Astrocyte of the spinal cord (primary cell): ENCODE data around the gene SRSF4.

Experiments used
- DNase-seq: peaks from one replicate; pipeline ENCODE4 v3.0.0; 2011; ENCODE audit warnings: low read depth, low spot score
- H3K4me3 ChIP-seq: 2 replicates; pipeline ENCODE4 v1.5.1; 2011; ENCODE audit warnings: low read depth, mild to moderate bottlenecking, low read length, moderate library complexity
- in situ Hi-C: cut with HindIII; loops from 2 replicates; pipeline ENCODE4 v1.10.0; 2017; ENCODE audit warnings: low sequenced_read_pairs
- TF ChIP-seq, protein P1 (sequence below): IDR thresholded peaks from 2 replicates; pipeline ENCODE4 v1.5.1; 2012; ENCODE audit warnings: low read depth, mild to moderate bottlenecking, low read length, inconsistent platforms

The SRSF4 gene

DNA sequence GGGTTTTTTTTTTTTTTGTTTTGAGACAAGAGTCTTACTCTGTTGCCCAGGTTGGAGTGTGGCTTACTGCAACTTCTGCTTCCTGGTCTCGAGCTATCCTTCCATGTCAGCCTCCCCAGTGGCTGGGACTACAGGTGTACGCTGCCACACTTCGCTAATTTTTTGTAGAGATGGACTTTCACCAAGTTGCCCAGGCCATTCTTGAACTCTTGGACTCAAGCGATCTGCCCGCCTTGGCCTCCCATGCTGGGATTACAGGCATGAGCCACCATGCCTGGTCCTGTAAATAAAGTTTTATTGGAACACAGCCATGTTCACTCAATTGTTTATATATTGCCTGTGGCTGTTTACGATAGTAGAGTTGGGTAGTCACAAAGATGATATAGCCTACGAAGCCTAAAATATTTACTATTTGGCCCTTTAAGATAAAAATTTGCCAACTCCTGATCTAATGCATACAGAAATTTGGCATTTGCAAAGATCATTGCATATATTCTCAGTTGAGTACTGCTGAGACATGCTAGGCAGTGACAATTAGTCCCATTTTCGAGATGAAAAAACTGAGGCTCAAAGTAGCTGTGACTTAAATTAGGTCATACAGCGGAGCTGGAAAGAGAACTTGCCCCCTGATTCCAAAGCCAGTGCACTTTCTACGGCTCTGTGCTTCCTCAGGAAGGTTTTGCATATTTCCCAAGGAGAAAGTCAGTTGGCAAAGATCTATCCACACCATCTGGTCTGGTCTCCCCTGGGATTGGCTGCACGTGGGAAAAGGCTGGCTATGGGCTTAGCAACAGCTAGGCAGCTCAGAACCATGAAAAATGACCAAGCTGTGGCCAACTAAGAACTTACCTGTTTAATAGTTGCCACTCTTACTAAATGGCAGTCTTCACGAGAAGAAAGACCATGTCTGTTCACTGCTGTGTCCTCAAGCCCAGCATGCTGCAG lies 29.7 kb upstream of the SRSF4 start:
- H3K4me3 ChIP-seq, result no peak overlapping the region
- in situ Hi-C loops, result no loop called here
- no peak for DNase-seq
- TF ChIP-seq, protein P1, sequence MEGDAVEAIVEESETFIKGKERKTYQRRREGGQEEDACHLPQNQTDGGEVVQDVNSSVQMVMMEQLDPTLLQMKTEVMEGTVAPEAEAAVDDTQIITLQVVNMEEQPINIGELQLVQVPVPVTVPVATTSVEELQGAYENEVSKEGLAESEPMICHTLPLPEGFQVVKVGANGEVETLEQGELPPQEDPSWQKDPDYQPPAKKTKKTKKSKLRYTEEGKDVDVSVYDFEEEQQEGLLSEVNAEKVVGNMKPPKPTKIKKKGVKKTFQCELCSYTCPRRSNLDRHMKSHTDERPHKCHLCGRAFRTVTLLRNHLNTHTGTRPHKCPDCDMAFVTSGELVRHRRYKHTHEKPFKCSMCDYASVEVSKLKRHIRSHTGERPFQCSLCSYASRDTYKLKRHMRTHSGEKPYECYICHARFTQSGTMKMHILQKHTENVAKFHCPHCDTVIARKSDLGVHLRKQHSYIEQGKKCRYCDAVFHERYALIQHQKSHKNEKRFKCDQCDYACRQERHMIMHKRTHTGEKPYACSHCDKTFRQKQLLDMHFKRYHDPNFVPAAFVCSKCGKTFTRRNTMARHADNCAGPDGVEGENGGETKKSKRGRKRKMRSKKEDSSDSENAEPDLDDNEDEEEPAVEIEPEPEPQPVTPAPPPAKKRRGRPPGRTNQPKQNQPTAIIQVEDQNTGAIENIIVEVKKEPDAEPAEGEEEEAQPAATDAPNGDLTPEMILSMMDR, result no peak

DNA sequence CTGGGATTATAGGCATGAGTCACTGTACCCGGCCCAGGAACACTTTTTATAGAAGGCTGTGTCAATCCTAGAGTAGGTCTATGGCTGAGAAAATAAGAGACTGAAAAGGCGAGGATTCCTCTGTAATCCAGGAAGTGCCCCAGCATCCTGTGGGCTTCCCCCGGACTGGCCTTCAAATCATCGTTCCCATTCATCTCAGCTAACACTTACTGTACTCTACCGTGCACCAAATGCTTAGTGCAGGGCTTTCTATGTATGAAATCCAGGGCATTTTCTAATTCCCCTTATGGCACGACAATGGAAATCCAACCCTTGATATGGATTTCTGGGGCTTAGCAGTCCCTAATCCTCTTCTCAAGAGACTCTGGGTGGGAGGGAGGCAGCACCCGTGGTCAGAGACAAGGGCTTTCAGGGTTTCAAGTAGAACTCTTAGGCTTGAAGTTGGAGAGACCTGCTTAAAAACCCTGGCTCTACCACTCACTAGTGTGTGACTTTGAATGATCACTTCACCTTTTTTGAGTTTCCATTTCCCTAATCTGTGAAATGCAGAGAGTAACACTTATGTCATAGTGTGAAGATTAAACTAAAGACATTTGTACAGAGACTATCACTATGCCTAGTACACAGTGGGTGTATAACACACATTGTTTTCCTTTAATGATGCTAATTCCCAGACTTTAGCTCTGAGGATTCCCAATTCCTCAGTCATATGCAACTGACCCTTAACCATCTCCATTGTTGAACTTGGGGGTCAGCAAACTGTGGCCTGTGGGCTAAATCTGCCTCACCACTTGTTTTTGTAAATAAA lies 28.8 kb upstream of the SRSF4 start:
- no peak for DNase-seq
- in situ Hi-C loops, result no loop called here
- TF ChIP-seq, protein P1, result no peak
- no peak overlapping the region for H3K4me3 ChIP-seq

DNA sequence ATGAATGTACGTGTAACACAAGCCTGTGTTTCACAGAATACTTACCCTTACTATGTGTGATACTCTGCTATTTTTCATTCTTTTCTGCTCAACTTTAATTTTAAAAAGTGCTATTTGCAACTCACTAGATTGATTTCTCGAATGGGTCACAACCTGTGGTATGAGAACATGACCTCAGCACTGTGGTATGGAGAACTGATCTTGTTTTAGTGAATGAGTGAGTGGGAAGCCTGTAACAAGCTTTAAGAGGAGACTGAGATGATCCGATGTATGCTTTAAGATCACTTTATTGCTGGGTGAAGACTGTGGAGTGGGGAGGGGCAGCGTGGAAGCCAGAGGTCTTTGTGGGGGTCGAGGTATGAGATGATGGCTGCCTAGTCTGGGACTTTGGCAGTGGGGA lies 27.5 kb upstream of the SRSF4 start:
- peak; percentile 15 for DNase-seq
- in situ Hi-C loops, result no loop called here
- no peak overlapping the region for H3K4me3 ChIP-seq
- TF ChIP-seq, protein P1, result no peak

DNA sequence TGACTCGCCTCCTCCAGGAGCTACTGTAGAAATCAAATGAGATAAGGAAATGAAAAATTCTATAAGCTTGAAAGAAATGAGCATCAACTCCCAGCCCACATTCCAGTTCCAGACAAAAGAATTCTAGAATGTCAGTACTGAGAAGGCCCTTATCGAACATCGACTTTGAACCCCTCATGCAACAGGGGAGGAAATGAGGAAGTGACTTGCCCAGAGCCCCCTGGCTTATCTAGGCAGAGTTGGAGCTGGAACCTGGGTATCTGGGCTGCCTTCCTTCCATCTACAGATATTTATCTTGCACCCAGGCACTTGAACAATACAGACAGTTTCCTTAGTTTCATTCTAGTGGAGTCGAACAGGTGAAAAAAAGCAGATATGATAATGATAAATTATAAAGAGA lies 26.7 kb upstream of the SRSF4 start:
- TF ChIP-seq, protein P1, result no peak
- in situ Hi-C loops, result no loop called here
- no peak overlapping the region for H3K4me3 ChIP-seq
- DNase-seq, result no peak

DNA sequence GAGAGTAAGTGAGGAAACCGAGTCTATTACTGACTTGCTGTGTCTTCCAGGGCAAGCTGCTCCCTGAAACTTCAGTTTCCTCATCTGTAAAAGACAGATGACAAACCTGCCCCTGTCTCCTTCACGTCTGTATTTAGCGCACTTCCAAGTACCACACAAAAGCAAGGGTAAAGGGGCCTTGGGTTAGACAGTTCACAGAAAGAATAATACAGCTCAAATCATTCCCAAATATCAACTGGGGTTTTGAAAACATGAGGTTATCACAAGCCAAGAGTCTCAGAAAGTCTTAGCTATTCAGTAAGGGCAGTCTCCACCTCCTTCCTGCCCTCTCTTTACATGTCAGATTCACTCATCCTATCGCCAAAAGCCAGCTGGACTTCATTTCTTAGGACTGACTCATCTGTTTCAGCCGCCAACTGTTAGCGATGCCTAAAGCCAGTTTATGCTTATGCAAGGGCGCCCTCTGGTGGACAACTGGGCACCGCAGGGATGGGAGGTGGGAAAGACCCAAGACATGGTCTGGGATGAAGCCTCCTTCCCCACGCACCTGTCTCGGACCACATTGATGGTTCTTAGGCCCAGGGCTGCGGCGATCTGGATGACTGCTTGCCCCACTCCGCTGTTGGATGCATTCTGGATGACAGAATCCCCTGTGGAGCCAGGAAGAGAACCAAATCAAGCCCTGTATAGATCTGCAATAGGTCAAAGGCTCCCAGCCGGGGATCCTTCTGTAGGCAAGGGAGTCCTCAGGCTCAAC lies 21.1 kb upstream of the SRSF4 start:
- in situ Hi-C loops, result no loop called here
- TF ChIP-seq, protein P1, result peak; percentile 96
- peak; percentile 97 for DNase-seq
- no peak overlapping the region for H3K4me3 ChIP-seq

DNA sequence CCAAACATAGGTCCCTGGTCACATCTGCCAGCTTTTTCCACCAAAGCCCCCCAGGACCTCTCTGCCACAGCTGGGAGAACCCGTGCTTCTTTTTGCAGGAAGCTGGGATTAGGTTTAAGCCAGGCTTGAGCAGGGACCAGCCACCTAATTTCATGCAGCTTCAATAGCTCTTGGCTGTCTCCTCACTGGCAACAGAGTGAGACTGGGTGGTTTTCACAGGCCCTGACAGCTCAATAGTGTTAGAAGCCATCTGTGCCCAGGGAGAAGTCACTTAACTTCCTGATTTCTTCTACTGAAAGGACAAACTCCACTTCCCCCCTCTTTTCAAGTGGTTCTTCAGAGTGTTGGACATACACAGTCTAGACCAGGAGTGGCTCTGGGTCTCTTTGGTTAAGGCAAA lies 20.4 kb upstream of the SRSF4 start:
- TF ChIP-seq, protein P1, result no peak
- no peak overlapping the region for H3K4me3 ChIP-seq
- DNase-seq, result no peak
- in situ Hi-C loops, result no loop called here
